Measurements from ENCODE around the gene SERPINE3.

SERPINE3 gene

DNA sequence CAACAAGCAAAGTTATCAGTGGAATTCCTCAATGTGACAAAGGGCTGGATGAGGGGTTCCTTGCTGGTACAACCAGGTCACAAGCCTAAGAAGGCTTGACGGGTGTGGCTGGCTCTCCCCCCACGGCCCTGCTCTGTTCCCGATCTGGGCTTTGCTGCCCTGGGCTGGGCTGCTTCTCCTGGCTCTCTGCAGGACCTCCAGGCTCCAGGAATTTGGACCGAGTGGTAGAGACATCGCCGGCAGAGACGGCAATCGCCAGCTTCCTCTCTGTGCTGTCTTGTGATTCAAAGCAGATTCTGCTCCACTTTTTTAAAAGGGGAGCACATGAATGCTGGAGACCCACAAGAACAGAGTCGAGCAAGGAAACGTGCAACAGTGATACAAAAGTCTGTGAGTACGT, at the start of gene SERPINE3:
Gene SERPINE3 (plus strand): TSS at position 338 of the 400 bp plus-strand sequence. CDS start 1,401 bp downstream, outside the sequence.
- no peak for DNase-seq

DNA sequence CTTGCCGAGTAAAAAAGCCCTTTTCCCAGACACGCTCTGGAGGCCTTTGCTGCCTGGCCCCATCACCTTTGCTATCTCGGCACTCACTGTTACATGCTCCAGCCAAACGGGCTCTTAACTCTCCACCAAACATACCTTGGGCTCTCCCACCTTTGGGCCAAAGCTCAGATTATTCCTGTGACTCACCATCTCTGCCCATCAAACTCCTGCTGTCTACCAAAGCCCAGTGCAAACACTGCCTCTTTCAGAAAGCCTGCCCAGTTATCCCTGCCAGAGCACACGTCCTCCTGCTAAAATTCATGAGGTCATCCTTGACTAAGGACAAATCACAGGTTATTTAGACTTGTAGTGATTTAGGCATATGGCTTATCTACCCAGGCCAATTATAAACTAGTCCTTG, 48.1 kb upstream of the SERPINE3 start:
- no peak for DNase-seq

DNA sequence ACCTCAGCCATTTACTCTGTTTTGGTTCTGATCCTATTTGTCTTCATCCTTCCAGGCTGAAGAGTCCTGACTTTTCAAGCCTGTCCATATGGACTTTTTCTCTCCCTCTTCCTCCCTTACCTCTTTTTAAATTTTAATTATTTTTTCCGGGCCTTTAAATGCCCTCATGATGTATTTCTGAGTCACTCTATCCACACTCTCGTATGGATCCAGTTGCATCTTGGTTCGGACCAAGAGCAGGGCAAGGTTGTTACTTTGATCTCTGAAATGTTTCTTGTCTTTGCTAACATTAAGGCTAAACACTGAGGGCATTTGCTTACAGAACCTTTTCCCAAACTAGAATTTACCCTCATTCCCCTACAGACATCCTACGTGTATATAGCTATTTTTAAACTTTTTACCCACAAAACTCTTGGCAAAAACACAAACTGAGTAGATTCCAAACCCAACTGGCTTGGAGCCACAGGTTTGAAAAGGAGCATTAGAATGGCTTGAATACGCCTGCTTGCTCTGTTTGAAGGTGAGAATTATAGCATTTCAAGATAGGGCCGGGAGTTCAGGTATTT, 47.4 kb upstream of the SERPINE3 start:
- no peak for DNase-seq

DNA sequence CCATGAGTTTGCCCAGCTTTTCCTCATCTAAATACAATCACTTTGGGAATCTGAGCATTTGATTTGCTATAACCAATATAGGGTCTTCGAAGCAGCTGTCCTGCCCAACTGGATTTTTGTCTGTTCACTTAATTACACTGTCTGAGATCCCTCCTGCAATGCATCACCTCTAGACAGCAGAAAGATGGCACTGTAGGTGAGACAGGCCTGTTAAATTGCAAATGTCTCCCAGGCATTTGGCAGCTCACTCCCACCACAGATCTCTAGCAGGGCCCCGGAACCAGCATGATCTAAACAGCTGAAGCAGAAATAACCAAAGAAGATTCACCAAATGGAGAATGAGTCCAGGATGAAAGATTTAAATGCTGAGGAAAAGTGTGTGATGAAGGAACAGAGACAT, 41.9 kb upstream of the SERPINE3 start:
- DNase-seq = no peak

DNA sequence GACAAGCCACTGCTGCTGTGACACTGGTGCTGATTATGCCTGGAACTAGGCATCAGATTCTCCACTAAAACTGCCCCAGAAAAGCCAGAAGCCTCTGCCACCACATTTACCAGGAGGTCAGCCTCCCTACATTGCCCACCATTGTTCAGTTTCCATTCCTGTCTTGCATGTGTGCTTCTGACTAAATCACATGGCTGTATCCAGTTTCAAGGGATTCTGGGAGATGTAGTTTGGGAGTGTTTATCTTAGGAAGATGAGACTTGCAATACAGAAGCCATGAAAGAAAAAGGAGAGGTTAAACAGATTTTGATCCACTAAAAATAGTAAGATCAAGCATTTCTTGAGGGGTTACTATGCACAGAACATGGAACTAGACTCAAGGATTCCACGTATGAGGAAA, 40.7 kb upstream of the SERPINE3 start:
- no peak for DNase-seq

DNA sequence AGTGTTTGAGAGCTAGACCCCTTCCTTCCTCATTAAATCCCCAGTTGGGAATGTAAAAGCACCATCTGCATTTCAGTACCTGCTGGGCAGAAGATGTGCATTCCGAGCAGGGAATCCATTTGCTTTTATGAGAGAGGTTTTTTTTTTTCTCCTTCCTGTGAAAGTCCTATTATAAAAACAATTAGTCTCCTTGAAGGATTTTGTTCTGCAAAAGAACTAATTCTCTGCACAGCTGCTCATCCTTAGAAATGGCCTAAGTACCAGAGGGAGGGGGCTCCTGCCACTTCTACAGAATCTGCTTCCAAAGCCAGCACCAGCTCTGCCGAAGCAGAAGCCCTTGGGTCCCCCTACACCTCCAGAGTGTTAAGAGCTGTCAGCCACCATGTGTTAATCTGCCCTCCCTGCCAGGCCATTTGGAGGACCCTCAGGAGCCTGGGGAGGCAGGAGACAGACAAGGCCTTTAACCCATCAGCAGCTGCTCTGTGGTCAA, 36.4 kb upstream of the SERPINE3 start:
- DNase-seq = no peak

DNA sequence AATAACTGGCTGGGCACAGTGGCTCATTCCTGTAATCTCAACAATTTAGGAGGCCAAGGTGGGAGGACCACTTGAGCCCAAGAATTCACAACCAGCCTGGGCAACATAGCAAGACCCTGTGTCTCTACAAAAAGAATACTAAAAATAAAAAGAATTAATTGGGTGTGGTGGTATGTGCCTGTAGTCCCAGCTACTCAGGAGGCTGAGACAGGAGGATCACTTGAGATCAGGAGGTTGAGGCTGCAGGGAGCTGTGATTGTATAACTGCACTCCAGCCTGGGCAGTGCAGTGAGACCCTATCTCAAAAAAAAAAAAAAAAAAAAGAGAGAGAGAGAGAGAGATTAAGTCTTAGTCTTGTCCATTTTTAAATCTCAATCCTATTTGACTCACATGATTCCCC, 35.6 kb upstream of the SERPINE3 start:
- DNase-seq = no peak

DNA sequence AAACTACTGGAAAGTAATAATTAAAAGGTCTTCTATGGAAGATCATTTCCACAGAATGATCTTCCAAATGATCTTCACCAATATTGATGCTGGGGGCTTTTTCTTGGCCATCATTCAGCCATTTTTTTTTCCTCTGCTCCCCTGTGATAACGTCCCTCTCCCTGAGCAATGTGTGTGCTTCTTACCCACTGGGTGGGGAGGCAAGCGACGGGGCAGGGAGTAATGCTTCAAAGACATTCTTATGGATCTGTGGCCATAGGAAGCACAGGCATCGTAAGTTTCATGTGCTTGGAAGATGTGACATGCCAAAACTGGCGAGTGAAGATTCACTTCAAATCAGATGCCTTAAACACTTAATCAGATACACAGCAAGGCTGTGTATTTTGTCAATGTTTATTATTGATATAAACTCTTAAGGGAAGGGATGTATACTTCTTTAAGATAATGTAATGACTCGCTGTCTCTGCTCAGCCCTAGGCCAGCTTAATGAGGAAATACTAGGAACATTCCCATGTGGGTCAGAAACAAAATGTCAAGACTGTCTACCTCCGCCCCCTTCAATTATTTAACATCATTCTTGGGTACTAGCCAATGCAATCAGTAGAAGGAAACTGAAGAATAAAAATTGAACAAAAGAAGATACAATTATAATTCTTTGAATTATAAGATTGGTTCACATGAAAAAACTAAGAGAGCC, 34.1 kb upstream of the SERPINE3 start:
- no peak for DNase-seq

DNA sequence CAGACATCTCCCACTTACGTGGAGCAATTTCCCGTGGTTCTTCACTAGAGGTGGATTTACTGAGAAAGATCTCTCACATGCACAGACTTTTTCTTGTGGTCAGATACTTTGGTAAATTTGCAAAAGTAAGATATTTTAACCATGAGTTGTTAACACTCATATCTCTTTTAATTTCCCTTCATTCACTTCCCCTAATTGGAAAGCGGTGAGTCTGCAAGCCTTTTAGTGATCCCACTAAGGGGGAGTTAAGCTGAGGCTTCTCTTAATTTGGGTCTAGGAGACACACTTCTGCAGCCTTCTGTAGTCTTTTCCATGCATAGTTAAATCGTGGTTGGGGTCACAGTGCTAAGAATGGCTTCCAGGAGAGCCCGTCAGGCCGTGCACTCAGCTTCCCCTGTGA, 30.7 kb upstream of the SERPINE3 start:
- DNase-seq = no peak

DNA sequence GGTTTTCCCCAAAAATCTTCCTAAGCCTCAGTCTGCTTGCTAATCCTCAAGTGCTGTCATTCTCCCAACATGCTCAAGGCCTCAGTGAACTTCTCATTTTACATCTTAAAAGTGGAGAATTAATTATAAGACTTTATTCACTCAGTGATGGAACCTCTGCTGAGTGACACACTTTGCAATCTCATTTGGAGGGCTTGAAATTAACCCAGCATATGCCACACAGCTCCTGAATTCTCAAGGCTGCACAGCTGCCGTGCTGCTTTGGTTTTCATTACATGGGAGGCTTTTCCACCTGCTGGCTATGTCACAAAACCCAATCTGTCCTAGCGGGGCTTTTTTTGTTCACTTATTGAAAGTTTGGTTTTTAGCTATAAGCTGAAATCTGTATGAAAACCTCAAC, 28.3 kb upstream of the SERPINE3 start:
- DNase-seq = no peak

DNA sequence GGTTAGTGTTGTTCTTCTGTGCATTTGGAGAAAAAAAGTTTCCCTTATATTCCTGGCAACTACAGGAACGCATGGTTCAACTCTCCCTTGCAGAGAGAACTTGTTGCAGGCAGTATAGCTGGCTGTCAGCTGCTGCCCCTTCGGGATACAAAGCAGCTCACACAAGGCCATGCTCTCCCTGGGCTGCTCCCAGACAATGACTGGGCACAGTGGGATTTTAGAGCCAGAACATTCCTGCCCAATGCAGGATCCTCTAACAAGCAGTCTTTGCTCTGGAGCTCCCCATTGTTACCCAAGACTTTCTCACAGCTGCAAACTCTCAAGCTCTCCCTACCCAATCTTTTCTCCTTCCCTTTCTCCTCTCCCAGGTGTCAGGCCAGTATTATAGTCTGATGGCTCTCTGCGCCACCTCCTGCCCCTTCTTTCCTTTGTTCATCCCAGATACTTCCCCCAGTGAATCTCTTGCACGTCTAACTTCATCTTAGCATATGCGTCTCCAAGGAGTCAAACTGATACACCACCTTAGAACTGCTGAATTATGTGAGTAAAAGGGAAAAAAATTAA, 27.5 kb upstream of the SERPINE3 start:
- no peak for DNase-seq

DNA sequence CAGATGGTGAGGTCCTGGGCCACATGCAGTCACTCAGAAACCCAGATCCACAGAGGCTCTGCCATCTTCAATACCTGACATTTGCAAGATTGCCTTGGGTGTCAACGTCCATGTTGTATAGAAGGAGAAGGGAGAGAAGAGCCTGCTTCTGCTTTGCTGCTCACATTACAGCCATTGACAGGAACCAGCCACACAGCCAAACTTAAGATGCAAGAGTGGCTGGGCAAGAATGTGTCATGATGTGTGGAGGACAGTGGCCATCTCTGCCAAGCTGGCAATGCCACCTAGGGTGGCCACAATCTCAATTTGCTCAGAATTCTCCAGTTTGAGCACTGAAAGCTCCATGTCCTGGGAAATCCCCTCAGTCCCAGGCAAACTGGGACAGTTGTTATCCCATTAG, 25.9 kb upstream of the SERPINE3 start:
- DNase-seq = no peak

DNA sequence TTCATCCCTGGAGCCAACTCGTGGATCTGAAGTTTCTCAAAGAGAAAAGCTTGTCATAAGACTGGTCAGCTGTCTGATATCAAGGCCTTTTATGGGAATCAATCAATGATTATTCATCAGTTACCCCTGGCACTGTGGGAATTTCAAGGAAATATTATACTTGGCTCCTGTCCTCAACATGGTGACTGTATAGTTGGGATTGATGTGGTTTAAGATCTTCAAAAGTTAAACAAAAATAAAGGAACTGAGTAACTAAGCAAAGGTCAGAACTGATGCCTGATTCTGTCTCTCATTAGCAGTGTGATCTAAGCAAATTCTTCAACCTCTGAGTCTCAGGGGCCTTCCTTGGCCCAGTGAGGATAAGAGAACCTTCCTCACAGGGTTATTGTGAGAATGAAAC, 22.2 kb upstream of the SERPINE3 start:
- no peak for DNase-seq

DNA sequence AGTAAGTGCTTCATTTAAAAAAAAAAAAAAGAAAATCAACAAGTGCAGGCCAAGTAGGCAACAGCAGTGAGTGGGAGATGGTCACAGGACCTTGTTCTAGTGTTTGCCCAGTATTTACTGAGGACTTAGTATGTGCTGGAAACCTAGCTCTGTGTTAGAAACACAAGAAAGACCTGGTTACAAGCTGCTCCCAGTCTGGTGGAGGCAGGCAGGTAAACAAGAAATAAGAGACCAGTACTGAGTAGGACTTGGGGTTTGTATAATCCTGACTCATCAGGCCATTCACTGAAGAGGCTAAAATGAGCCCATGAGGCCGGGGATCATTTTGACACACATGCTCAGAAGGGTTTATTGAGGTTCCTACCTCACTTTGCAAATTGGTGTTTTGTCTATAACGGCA, 21.5 kb upstream of the SERPINE3 start:
- no peak for DNase-seq

DNA sequence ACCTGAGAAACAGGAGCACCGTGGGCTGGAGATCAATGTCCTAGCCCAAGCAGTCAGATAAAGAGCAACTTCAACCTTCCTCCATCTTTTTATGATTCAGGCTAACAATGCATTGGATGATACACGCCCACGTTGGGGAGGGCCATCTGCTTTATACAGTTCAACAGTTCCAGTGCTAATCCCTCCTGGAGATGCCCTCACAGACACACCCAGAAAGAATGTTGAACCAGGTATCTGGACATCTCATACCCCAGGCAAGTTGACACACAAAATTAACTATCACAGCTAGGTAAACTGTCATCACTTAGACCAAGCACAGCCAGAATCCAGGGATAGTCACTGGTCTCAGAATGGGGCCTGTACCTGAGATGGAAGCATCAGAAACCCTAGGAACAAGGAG, 20.6 kb upstream of the SERPINE3 start:
- DNase-seq = no peak

DNA sequence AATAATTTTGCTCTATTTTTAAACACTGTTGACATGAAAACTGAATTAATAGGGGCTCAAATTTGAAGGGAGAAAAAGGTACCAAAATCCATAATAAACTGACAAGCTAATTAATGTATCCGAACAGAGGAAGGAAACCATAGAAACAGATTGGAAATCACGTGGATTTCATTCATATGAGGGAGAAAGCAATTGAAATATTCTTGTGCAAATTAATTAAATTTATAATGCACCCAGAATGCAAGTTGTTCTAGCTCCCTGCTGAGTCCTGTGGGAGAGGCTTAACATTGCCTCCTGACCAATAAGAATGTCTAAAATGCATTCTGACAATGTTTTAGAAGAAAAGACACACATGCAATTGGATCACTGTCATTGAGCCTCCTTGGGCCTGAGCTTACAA, 17.7 kb upstream of the SERPINE3 start:
- no peak for DNase-seq

DNA sequence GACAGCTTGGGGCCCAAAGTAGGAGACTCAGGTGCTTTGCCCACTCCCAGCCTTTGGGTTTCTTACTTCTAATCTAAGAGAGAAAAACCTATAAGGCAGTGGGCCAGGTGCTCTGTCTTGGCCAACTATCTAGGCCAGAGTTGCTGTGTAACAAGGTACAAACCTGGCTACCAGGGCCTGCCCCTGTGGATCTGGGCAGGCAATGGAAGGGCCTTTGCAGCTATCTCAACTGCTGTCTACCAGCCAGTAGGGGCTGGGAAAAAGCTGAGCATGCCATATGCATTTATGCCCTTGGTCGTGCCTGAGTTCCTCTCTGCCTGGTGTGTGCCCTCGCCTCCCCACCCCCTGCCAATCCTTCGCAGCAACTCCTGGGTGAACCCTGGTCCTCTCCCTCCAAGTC, 16.7 kb upstream of the SERPINE3 start:
- DNase-seq = no peak

DNA sequence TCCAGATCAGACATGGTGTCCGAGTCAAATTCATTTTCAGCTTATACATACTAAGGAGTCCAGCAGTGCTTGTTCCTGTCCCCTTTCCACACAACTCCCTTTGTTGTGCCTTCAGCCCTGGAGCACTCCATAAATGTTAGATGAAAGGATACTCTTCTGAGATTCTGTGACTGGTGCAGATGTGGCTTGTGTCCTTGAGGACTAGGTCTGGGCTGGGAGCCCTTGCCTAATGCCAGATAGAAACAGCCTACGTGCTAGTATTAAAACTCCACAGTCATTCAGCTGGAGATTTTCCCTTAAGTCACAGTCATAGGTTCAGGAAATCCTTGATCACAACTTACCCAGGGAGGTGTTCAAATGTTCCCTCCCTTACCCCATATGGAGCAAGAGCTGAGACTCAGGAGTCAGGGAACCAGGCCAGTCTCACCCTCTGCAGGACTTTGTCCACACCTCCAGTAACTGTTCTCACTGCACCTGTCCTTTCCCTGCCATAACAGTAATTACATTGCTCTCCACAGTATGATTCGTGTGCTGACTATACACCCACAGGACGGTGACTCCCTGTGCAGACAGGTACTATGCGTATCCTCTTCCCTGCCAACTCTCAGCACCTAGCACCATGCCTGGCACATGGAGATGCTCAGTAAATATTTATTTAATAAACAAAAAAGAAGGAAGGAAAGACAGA, 15.5 kb upstream of the SERPINE3 start:
- DNase-seq = no peak

DNA sequence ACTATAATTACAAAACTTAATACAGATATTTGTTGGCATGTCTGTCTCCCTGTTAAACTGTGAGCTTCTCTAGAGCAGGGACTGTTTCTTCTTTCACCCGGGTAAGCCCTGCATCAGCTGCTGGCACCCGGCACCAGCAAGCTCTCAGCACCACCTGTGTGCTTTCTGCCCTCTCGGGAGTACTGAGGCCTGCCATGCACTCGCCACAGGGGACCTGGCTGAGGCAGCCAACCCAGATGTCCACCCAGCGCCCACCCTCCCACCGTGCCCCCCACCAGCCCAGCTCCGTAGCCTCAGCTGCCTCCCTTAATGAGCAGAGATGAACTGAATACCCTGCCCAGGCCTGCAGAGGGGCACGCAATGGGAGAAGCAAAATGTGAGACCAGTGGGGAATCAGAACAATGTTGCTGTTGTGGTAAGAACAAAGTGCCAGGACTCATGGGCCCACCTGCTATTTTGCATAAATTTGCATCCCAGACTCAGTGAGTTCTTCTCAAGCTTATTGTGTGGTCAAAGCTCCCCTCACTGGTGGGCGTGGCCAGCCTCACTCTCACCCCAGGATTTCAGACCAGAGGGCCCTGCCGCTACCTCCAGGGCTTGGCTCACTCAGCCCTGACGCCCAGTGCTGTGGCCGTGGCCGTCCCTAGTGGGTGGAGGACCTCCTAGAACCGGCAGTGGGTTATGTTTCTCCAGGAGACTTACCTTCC, 14.6 kb upstream of the SERPINE3 start:
- no peak for DNase-seq

DNA sequence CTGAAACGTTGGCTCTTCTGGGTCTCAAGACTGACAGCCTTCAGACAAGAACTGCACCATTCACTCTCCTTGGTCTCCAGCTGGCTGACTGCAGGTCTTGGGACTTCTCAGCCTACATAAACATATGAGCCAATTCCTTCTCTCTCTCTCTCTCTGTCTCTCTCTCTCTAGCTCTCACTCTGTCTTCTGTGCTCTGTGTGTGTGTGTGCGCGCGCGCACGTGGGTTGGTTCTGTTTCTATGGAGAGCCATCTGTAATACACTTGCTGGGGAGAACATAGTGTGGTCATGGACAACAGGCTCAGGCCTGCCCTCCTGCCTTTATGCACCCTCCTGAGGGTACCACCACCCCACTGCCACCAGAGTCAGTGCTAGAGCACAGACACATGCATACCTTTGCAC, 13.7 kb upstream of the SERPINE3 start:
- DNase-seq = no peak

DNA sequence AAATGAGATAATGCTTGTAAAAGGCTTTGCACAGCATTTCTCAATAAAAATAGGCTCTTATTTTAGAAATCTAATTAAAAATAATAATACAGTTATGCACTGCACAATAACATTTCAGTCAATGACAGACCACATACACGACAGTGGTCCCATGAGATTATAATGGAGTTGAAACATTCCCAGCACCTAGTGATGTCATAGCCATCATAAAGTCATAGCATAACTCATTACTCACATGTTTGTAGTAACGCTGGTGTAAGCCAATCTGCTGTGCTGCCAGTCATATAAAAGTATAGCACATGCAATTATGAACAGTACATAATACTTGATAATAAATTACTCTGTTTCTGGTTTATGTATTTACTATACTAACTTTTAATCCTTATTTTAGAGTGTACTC, 12.7 kb upstream of the SERPINE3 start:
- no peak for DNase-seq

DNA sequence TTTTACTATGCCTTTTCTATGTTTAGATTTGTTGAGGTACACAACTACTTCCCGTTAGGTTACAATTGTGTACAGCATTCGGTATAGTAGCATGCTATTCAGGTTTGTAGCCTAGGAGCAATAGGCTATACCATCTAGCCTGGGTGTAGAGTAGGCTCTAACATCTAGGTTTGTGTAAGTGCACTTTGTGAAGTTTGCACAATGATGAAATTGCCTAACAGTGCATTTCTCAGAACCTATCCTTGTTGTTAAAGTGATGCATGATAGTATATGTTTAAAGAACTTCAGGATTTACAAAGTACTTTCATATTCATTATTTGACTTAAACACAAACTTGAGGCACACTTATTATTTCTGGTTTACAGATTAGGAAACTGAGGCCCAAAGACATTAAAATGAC, 11.5 kb upstream of the SERPINE3 start:
- DNase-seq = no peak

DNA sequence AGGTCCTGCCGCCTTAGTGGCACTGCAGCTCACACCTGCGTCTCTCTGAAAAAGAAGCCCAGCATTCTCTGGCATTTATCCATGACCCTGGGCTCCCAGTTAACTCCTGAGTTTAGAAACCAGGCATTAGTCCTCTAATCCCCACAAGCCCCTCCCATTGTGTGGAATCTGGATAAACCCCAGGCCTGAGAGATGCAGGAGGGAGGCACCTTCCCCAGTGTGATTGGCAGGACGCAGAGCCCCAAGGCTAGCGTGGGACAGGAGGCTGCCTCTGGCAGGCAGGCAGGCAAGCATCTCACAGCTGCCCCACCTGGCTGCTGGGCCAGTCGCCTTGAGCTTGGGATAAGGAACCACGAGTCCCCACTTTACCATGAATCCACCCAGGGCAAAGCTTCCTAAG, 11.0 kb upstream of the SERPINE3 start:
- no peak for DNase-seq

All from bone marrow (tissue), 2 donors.